SK-N-SH treated with all-trans-retinoic acid at 6 μM for 48 hours (cell line): ENCODE results near the gene TBXAS1.

Source experiments
- ARNTL ChIP-seq: fragments of 450-650 bp; formaldehyde crosslinking; IDR thresholded peaks from 2 replicates; pipeline ENCODE4 v1.5.0; 2020; ENCODE audit warnings: low read depth, mild to moderate bottlenecking, moderate library complexity, borderline replicate concordance
- CSDC2 ChIP-seq: fragments of 250-450 bp; sonication (Bioruptor Pico); IDR thresholded peaks from 2 replicates; pipeline ENCODE4 v1.5.0; 2020; ENCODE audit warnings: mild to moderate bottlenecking, moderate library complexity
- GLIS3 ChIP-seq: fragments of 250-450 bp; sonication (Bioruptor Pico); IDR thresholded peaks from 2 replicates; pipeline ENCODE4 v1.5.0; 2020; ENCODE audit warnings: mild to moderate bottlenecking, moderate library complexity
- OSR1 ChIP-seq: fragments of 250-450 bp; sonication (Bioruptor Pico); IDR thresholded peaks from 2 replicates; pipeline ENCODE4 v1.8.0; 2022; ENCODE audit warnings: moderate library complexity, mild to moderate bottlenecking, inconsistent platforms
- ZNF8 ChIP-seq: fragments of 450-650 bp; formaldehyde crosslinking; IDR thresholded peaks from 2 replicates; pipeline ENCODE4 v1.5.0; 2020; ENCODE audit warnings: mild to moderate bottlenecking, moderate library complexity

DNA sequence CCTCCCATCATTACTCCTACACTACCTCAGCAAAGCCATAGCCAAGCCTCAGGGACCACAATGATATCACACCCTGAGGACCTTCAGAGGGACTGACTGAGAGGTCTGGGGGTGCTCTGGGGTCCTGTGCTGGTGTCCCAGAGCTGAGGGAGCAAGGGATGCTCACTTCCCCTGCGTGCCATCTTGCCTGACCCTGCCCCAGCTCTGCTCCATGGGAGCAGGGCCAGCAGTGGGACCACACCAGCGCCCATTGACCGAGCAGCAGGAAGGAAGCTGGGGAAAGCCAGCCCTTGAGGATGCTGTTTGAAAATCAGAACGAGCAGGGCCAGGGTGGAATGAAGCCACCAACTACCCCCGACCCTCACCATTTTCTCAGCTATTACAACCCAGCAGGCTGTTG lies 130.7 kb downstream of the TBXAS1 start:
- TF ChIP-seq OSR1 (CRISPR knock-in tag) (no peak), ARNTL (CRISPR knock-in tag) (no peak), ZNF8 (no peak), CSDC2 (no peak), GLIS3 (CRISPR knock-in tag) (no peak)
